Activated T-cell treated with anti-CD3 and anti-CD28 coated beads, Interleukin-2, amount 50 U/mL, for 72 hours (primary cell): ENCODE measurements around the gene PDZRN3. TPM values are rescaled to one million over a fixed set of nuclear protein-coding genes. Genes with fewer than 3 reads are reported as not detected.
"Not testable (repeated sequence)": the region's sequence is repeated elsewhere in the genome, so short reads cannot be mapped to it uniquely, and the experiment has no call there.

Experiments
- ATAC-seq, 2 donors: fragments of 150-1000 bp; cut with Tn5 transposase; replicated peaks in 1 of 2; 2 replicates each; pipeline ENCODE4 v1.10.0; 2021; ENCODE audit warnings: moderate library complexity in 2 of 2, mild to moderate bottlenecking in 1 of 2
- DNase-seq, 2 donors: peaks; one replicate each; pipeline ENCODE4 v3.0.0; 2021 to 2022; ENCODE audit warnings: mixed read lengths in 1 of 2
- H3K27ac Mint-ChIP-seq: one replicate; pipeline ENCODE4 v1.8.0; 2022; ENCODE audit warnings: mild to moderate bottlenecking, moderate library complexity, mixed read lengths
- H3K27me3 Mint-ChIP-seq: one replicate; pipeline ENCODE4 v1.8.0; 2022; ENCODE audit warnings: low read depth, mixed read lengths
- H3K36me3 Mint-ChIP-seq, 2 donors: one replicate each; pipeline ENCODE4 v1.8.0; 2022; ENCODE audit warnings: mixed read lengths in 2 of 2, mild to moderate bottlenecking in 1 of 2; ENCODE audit not compliant: insufficient read depth in 2 of 2
- H3K4me1 Mint-ChIP-seq: one replicate; pipeline ENCODE4 v1.8.0; 2022; ENCODE audit warnings: low read depth, mixed read lengths
- H3K4me3 Mint-ChIP-seq, 2 donors: one replicate each; pipeline ENCODE4 v1.8.0; 2022; ENCODE audit warnings: mild to moderate bottlenecking in 2 of 2, mixed read lengths in 2 of 2, moderate library complexity in 2 of 2
- H3K9me3 Mint-ChIP-seq, 2 donors: one replicate each; pipeline ENCODE4 v1.8.0; 2022; ENCODE audit warnings: mixed read lengths in 2 of 2
- total RNA-seq, 2 donors: library from RNA; stranded (reverse); gene quantifications; one replicate each; pipeline ENCODE4 v1.2.3, GENCODE V29; 2022

Gene PDZRN3
- total RNA-seq, 2 donors from 2014 or later: not detected

DNA sequence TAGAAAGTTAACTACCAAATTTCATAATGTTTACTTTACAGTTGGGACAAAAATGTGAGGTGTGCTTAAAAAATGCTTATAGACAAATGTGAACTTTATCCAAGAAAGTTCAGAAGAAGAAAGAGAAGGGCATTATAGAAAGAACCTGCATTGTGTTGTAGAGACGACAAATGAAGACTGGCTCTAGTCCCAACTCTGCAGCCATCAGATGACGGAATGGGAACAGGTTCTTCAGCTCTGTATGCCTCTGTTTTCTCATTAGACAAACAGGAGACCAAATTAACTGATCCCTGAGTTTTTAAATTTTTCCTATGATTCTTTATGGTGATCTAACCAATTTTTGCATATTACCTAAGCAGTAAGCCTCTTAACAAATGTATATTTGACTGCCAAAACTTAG lies 49.2 kb downstream of the PDZRN3 start:
- Mint-ChIP-seq H3K27me3 (peaks cover 20% of the 10 kb centered on the region), H3K4me3 (no peak overlapping the region), H3K9me3 (no peaks in the 10 kb centered on the region), H3K36me3 (peaks cover 0 to 1% of the 10 kb centered on the region in 2 donors), H3K4me1 (no peaks in the 10 kb centered on the region), H3K27ac (no peak overlapping the region)
- DNase-seq (no peak), ATAC-seq (no peak)

DNA sequence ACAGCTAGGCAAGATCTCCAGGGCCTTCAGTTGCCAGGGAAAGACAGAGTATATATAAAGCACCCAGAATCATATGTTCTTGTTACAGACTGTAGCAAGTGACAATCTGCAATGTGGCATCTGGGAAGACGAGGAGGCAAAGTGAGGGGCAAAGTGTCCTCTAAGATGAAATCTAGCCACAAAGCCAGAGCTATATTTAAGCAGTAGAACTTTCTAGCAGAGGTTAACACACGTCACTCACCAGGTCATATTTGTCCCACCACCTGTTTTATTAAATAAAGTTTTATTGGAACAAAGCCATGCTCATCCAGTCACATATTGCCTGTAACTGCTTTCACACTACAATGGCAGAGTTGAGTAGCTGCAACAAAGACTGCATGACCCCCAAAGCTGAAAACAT lies 51.5 kb downstream of the PDZRN3 start:
- no peak overlapping the region for H3K4me3 Mint-ChIP-seq
- H3K27me3 Mint-ChIP-seq: peaks cover 29% of the 10 kb centered on the region
- no peak overlapping the region for H3K27ac Mint-ChIP-seq
- H3K9me3 Mint-ChIP-seq: no peaks in the 10 kb centered on the region
- DNase-seq (no peak), ATAC-seq (no peak)
- no peaks in the 10 kb centered on the region for H3K4me1 Mint-ChIP-seq
- peaks cover 0 to 1% of the 10 kb centered on the region in 2 donors for H3K36me3 Mint-ChIP-seq

DNA sequence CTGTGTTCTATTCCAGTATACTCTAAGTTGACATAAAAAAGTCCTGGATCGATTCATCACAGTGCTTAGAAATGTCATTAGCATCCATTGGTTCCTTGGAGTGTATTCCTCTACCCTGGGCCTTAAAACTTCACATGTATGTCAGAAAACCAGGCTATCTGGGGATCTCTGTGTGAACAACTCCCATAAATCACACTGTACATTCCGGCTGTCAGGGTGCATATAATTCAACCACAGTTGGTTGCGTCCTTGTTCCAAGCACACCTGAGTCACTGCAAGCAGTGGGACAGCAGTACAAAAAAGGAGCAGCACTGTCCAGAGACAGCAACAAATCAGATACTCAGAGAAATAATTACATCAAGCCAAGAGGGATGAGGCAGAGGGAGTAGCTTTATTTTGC lies 52.4 kb downstream of the PDZRN3 start:
- H3K9me3 Mint-ChIP-seq: no peaks in the 10 kb centered on the region
- peaks cover 0 to 1% of the 10 kb centered on the region in 2 donors for H3K36me3 Mint-ChIP-seq
- peaks cover 29% of the 10 kb centered on the region for H3K27me3 Mint-ChIP-seq
- no peak for ATAC-seq
- no peaks in the 10 kb centered on the region for H3K4me1 Mint-ChIP-seq
- H3K4me3 Mint-ChIP-seq: no peak overlapping the region
- no peak for DNase-seq
- no peak overlapping the region for H3K27ac Mint-ChIP-seq

DNA sequence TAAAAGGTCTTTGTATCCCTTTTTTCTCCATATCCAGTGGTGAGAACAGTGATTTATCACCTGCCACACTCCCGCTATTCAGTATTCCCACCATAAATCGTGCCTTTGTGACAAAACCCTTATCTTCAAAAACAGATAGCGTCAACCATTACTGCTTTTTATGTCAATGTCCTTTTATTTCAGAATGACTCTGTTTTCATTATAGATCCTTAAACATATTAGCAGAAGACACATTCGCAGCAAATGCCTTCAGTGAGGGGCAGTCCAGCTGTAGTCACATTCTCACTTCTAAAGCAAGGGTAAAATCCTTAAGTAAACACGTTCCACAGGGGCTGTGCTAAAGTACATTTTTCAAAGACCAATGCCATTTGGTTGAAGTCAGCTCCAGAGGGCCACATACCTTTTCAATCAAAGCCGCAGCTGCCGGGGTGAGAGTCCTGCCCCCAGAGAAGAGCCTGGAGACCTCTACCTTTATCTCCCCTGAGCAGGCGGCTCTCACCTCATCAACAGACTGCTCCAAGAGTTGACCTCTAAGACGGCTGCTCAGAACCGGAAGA lies 53.4 kb downstream of the PDZRN3 start:
- Mint-ChIP-seq H3K4me3 (no peak overlapping the region), H3K4me1 (no peaks in the 10 kb centered on the region), H3K27ac (no peak overlapping the region), H3K9me3 (no peaks in the 10 kb centered on the region), H3K27me3 (peaks cover 29% of the 10 kb centered on the region), H3K36me3 (peaks cover 0 to 1% of the 10 kb centered on the region in 2 donors)
- DNase-seq: no peak
- ATAC-seq: no peak

DNA sequence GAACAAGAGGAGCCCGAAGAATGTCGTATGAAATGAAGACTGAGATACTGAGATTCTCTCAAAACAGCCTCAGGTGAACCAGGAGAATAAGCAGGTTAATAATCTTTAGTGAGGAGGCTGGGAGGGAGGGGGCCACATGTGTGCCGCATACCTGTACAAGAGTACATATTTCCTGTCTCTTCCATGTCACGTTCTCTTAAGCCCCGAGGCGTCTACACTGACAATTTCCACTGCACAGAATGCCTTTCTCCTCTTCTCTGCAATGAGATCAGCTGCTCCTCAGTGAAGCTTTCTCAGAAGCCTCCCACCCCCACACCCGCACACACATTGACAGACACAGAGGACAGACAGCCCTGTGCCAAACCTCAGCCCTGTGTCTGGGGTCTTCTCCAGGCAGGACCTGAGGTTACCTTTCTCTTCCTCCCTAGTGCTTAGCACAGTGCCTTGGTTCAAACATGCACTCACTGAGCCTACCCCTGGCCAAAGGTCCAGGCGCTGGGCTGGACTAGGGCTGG lies 55.4 kb downstream of the PDZRN3 start:
- Mint-ChIP-seq H3K4me3 (no peak overlapping the region), H3K27ac (no peak overlapping the region), H3K4me1 (no peaks in the 10 kb centered on the region), H3K36me3 (peaks cover 0 to 1% of the 10 kb centered on the region in 2 donors), H3K27me3 (peaks cover 29% of the 10 kb centered on the region), H3K9me3 (no peaks in the 10 kb centered on the region)
- DNase-seq (no peak), ATAC-seq (no peak)

DNA sequence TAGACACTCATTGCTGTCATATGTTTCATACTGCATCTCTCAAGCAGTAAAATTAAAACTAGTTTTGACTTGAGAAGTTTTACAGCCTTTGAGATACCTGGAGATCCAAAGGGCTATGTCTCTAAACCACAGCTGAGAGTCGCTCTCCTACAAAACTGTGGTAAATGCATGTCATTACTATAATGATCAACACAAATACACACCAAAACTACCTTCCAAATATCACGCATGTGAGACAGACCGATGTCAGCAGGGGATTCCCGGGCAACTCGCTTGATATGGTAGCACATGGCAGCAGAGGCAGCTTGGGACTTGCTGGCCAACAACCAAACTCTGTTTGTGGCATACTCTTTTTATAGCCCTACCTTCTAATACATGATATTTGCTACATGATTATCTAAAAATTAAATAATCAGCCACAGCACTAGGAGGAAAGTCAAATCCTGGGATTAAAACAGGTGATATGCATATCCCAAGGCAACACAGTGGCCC lies 56.3 kb downstream of the PDZRN3 start:
- Mint-ChIP-seq H3K9me3 (no peaks in the 10 kb centered on the region), H3K27ac (no peak overlapping the region), H3K36me3 (peaks cover 0 to 1% of the 10 kb centered on the region in 2 donors), H3K4me1 (no peaks in the 10 kb centered on the region), H3K27me3 (peaks cover 29% of the 10 kb centered on the region), H3K4me3 (no peak overlapping the region)
- ATAC-seq (no peak), DNase-seq (no peak)

DNA sequence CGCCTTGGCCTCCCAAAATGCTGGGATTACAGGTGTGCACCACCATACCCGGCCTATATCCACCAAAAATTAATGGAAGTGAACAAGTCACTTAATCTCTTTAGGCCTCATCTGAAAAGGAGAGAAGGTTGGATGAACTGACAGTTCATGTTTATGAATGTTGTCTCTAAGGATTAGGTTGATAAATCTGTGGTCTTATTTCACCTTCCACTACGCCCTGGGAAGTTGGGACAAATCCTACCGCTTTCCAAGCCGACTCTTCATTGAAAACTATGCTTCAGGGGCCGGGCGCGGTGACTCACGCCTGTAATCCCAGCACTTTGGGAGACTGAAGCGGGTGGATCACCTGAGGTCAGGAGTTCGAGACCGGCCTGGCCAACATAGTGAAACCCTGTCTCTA lies 59.4 kb downstream of the PDZRN3 start:
- not testable (repeated sequence) for H3K9me3 Mint-ChIP-seq, H3K27ac Mint-ChIP-seq, H3K36me3 Mint-ChIP-seq, H3K4me3 Mint-ChIP-seq, ATAC-seq, H3K4me1 Mint-ChIP-seq, DNase-seq, H3K27me3 Mint-ChIP-seq

DNA sequence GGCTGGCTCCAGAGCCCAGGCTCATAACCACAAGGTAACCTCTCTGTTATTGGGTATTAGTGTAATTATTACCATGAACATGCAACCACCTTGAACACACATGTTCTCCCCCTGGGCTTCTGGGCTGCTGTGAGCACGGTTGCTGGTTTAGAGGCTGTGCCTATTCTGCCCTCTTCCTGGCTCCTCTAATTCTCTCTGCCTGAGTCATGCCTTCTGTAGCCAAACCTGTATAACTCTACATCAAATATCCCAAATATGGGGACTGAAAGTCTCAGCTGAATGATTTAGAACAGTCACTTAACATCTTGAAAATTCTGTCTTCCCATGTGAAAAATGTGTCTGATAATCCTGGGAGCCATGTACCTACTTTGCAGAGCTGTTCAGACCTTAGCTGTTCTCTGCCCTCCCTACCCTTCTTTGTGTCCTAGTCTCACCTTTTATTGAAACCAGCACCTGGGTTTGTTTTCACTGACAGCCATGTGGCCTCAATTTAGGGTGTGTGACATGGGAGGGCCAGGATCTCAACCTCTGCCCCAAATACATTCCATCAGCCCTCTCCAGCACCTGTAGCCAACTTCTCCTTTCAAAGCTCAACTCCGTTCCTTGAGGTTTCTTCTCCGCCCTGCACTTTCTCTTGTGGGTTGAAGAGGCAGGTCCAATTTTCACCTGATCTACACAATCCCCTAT lies 60.7 kb downstream of the PDZRN3 start:
- Mint-ChIP-seq H3K27ac (no peak overlapping the region), H3K4me3 (no peak overlapping the region), H3K9me3 (no peaks in the 10 kb centered on the region), H3K36me3 (no peaks in the 10 kb centered on the region), H3K27me3 (no peaks in the 10 kb centered on the region), H3K4me1 (no peaks in the 10 kb centered on the region)
- ATAC-seq (no peak), DNase-seq (no peak)

DNA sequence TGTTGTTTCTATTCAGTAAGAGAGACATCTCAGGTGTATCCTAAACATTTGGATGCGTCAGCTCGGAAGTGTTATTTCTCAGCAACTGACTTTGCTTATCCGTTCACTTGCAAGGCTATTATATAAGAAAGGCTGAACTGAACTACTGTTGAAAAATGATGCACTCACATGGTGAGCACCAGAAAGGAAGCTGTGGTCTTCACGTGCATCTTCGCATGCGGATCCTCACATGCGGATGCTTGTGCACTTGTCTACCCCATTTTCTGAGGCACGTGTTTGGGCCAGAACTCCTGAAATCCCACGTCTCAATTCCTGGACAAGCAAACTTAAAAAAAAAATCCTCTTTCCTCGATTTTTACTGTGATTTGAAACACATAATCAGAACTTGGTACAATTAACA lies 63.2 kb downstream of the PDZRN3 start:
- Mint-ChIP-seq H3K36me3 (no peaks in the 10 kb centered on the region), H3K27me3 (no peaks in the 10 kb centered on the region), H3K27ac (no peak overlapping the region), H3K9me3 (no peaks in the 10 kb centered on the region), H3K4me1 (no peaks in the 10 kb centered on the region), H3K4me3 (no peak overlapping the region)
- DNase-seq (no peak), ATAC-seq (no peak)

DNA sequence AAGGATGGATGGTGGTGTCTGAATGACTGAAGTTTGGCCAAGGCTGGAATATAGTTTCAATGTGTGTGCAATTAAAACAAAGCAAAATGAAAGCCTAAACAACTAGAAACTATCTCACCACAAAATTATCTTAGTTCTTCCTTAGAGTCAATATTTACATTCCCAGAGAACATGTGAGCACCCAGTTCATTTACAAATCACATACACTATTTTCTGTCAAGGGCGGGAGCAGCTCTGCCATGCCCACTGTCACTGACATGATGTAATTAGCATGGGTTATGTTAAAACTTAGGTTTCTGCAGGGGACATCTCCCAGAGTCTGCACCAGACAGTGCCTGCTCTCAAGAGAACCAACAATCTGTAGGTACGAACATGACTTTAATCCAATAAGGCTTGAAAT lies 65.0 kb downstream of the PDZRN3 start:
- Mint-ChIP-seq H3K4me3 (no peak overlapping the region), H3K36me3 (no peaks in the 10 kb centered on the region), H3K9me3 (no peaks in the 10 kb centered on the region), H3K27me3 (no peaks in the 10 kb centered on the region), H3K4me1 (no peaks in the 10 kb centered on the region), H3K27ac (no peak overlapping the region)
- no peak for ATAC-seq
- no peak for DNase-seq

DNA sequence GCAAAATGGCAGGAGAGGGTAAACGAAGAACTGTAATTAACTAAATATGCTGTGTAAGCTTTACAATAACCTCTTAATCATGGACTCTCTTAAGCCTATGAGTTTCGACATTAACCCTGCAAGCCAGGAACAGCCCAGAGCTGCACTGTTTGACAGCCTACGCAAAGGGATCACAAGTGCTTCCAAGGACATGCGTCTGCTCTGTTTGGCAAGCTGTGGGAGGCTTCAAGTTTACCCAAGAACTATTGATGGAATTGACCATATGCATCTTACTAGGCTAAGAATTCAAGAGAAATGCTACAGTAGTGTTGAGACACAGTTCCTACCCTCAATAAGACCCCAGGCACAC lies 66.0 kb downstream of the PDZRN3 start:
- H3K9me3 Mint-ChIP-seq: no peaks in the 10 kb centered on the region
- no peaks in the 10 kb centered on the region for H3K27me3 Mint-ChIP-seq
- no peak overlapping the region for H3K4me3 Mint-ChIP-seq
- no peak overlapping the region for H3K27ac Mint-ChIP-seq
- H3K36me3 Mint-ChIP-seq: no peaks in the 10 kb centered on the region
- DNase-seq (no peak), ATAC-seq (no peak)
- no peaks in the 10 kb centered on the region for H3K4me1 Mint-ChIP-seq

DNA sequence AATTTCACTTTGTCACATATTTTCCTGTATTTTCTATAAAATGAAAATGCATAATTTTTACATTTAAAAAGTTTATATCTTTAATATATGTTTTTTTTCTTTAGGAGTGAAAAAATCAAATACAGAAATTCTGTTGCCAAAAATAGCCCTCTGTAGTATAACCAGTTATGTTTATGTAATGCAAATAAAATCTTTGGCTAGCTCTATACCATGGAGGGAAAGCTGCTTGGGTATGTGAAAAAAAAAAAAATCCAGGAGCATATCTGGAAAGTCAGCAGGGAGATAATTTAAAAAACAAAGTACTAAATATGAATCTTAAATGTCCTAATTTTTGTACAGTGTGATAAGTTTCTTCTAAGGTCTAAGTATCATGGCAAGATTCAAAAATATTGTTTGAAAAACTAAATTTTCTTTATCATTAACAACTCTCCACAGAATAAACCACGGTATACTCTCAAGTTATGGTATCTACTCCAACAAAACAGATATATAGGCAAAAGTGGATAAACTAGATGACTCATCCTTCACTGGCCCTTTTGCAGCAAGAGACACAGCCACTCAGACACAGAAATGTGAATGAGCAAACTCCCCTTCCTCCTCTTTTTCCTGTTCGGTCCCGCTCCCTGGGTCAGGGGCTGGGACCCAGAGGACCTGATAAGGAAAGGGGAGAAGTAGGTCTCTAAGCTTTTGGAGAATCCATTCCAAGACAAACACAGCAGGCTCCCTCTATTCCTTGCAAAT lies 66.6 kb downstream of the PDZRN3 start:
- ATAC-seq: no peak
- Mint-ChIP-seq H3K4me1 (no peaks in the 10 kb centered on the region), H3K9me3 (no peaks in the 10 kb centered on the region), H3K36me3 (no peaks in the 10 kb centered on the region), H3K27ac (no peak overlapping the region), H3K27me3 (no peaks in the 10 kb centered on the region), H3K4me3 (no peak overlapping the region)
- DNase-seq: no peak

DNA sequence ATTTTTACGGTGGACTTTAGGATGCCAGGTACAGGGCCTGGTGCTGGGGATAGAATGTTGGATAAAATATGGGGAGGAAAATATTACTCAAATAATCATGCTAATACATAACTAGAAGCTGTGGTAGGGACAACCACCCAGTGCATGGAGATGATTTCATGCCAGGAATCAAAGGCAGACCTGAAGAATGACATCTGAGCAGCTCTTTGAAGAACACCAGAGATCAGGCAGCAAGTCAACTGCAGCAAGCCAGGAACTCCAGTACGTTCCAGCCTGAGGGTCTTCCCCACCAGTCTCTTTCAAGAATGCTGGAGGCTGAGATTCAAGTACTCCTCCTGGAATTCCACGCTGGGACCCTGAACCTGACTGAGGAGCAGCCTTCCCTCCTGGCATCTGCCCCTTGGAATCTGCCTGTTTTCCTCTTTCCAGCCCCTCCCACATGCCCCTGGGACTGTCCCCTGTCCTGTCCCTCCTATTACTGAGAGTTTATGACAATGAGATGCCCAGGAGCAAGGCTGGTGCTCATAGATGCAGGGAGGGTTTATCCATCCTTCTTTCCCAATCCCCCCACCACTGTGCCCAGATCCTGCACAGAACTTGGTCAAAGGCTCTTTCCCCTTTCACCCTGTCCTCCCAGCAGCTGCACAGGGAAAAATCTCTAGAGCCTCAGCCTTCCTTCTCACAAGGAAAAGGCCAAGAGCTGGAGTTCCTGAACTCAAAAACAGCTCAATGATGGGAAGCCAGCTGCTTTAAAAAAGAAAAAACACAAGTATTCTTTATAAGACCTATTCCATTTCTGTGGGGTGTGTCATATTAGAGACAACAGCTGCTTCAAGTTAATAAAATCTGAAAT lies 68.0 kb downstream of the PDZRN3 start:
- Mint-ChIP-seq H3K36me3 (no peaks in the 10 kb centered on the region), H3K4me1 (no peaks in the 10 kb centered on the region), H3K27me3 (no peaks in the 10 kb centered on the region), H3K9me3 (no peaks in the 10 kb centered on the region), H3K27ac (no peak overlapping the region), H3K4me3 (no peak overlapping the region)
- ATAC-seq: no peak
- DNase-seq: no peak
